Right atrium auricular region (tissue), 2 donors: ENCODE data around the gene KIF19. TPM values are rescaled to one million over a fixed set of nuclear protein-coding genes. Genes with fewer than 3 reads are reported as not detected.

Experiments
- DNase-seq: peaks from one replicate; pipeline ENCODE4 v3.0.0-alpha.2; 2019; ENCODE audit warnings: low spot score
- H3K27ac ChIP-seq, 2 donors: fragments of 200-600 bp; sonication (generic); 1 replicate in 1 of 2; 2 replicates in 1 of 2; pipeline ENCODE4 v1.5.1; 2016 to 2019
- H3K27me3 ChIP-seq, 2 donors: fragments of 200-600 bp; sonication (generic); one replicate each; pipeline versions ENCODE4 v1.5.1 to v1.6.0; 2017 to 2019
- H3K36me3 ChIP-seq: fragments of 200-600 bp; sonication (generic); one replicate; pipeline ENCODE4 v1.5.1; 2016
- H3K4me1 ChIP-seq, 2 donors: fragments of 200-600 bp; sonication (generic); one replicate each; pipeline versions ENCODE4 v1.5.1 to v1.6.0; 2017 to 2019
- H3K4me3 ChIP-seq, 2 donors: fragments of 200-600 bp; sonication (generic); 1 replicate in 1 of 2; 2 replicates in 1 of 2; pipeline ENCODE4 v1.5.1; 2017 to 2019; ENCODE audit warnings: mild to moderate bottlenecking in 1 of 2, moderate library complexity in 1 of 2
- H3K9me3 ChIP-seq, 2 donors: fragments of 200-600 bp; sonication (generic); one replicate each; pipeline ENCODE4 v1.5.1; 2019
- total RNA-seq, 2 donors: library from RNA; depleted of rRNA; stranded (reverse); fragments of >200 nt; gene quantifications; one replicate each; pipeline ENCODE4 v1.1.0, GENCODE V29; 2016
- TF ChIP-seq, protein P1 (sequence below), 2 donors: fragments of 200-600 bp; sonication (generic); IDR thresholded peaks; one replicate each; pipeline ENCODE4 v1.5.1; 2019; ENCODE audit warnings: antibody characterized with exemption in 2 of 2

The KIF19 gene
- total RNA-seq, 2 donors from 2014 or later = 0.30 TPM; not detected in 1

DNA sequence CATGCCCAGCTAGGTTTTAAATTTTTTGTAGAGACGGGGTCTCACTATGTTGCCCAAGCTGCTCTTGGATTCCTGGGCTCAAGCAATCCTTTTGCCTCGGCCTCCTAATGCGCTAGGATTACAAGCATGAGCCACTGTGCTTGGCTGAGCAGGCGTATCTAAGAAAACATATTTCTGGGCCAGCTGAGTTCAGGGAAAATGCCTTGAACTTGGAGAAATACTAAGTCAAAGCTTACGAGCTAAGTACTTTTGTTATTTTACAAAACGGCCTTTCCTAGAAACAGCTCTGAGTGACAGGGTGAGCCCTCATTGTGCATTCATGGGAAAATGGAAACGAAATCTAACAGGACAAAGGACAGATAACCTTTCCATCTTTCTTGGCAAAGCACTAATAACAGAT is 27.2 kb upstream of the KIF19 start:
- no peak for DNase-seq

GRCh38 chr17:74299226-74300009 is 26.6 kb upstream of the KIF19 start:
- Histone ChIP-seq H3K36me3 (no peaks in the 10 kb centered on the region), H3K27me3 (no peaks in the 10 kb centered on the region), H3K27ac (no peak overlapping the region), H3K4me3 (no peak overlapping the region), H3K9me3 (no peaks in the 10 kb centered on the region), H3K4me1 (peaks cover 0 to 19% of the 10 kb centered on the region in 2 donors)
- no peak for DNase-seq
- TF ChIP-seq, protein P1, sequence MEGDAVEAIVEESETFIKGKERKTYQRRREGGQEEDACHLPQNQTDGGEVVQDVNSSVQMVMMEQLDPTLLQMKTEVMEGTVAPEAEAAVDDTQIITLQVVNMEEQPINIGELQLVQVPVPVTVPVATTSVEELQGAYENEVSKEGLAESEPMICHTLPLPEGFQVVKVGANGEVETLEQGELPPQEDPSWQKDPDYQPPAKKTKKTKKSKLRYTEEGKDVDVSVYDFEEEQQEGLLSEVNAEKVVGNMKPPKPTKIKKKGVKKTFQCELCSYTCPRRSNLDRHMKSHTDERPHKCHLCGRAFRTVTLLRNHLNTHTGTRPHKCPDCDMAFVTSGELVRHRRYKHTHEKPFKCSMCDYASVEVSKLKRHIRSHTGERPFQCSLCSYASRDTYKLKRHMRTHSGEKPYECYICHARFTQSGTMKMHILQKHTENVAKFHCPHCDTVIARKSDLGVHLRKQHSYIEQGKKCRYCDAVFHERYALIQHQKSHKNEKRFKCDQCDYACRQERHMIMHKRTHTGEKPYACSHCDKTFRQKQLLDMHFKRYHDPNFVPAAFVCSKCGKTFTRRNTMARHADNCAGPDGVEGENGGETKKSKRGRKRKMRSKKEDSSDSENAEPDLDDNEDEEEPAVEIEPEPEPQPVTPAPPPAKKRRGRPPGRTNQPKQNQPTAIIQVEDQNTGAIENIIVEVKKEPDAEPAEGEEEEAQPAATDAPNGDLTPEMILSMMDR (IDR thresholded peaks at IDR 0.05) = peak in 1 of 2 donors; percentile 28

More for the DNA sequence above, 27.2 kb upstream of the KIF19 start:
- no peak overlapping the region for H3K27ac ChIP-seq
- H3K4me3 ChIP-seq = no peak overlapping the region
- no peaks in the 10 kb centered on the region for H3K9me3 ChIP-seq
- no peaks in the 10 kb centered on the region for H3K36me3 ChIP-seq
- peaks cover 0 to 19% of the 10 kb centered on the region in 2 donors for H3K4me1 ChIP-seq
- TF ChIP-seq, protein P1 (IDR thresholded peaks at IDR 0.05) = no peak
- H3K27me3 ChIP-seq = no peaks in the 10 kb centered on the region

- Histone ChIP-seq H3K27me3 (no peaks in the 10 kb centered on the region), H3K36me3 (no peaks in the 10 kb centered on the region), H3K4me1 (peaks cover 0 to 5% of the 10 kb centered on the region in 2 donors), H3K27ac (no peak overlapping the region), H3K4me3 (no peak overlapping the region), H3K9me3 (no peaks in the 10 kb centered on the region)
- no peak for DNase-seq
- TF ChIP-seq, protein P1 (IDR thresholded peaks at IDR 0.05) = no peak
Observed at GRCh38 chr17:74303305-74303704, 22.7 kb upstream of the KIF19 start.

DNA sequence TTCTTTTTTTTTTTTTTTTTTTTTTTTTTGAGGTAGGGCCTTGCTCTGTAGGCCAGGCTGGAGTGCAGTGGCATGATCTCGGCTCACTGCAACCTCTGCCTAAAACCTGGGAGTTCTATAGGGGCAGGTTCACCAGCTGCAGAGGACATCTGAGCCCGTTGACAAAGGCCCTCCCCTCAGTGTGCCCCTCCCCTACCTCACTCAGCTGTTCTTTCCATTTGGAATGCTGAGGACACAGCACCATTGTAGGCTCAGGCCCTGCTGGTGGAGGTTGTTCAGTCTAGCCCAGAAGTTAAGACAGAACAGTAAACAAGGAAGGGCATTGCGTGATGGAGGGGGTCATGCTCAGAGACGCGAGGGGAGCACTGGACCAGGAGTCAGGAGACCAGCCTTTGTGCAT is 21.8 kb upstream of the KIF19 start:
- Histone ChIP-seq H3K27ac (no peak overlapping the region), H3K4me1 (peaks cover 0 to 5% of the 10 kb centered on the region in 2 donors), H3K9me3 (no peaks in the 10 kb centered on the region), H3K27me3 (no peaks in the 10 kb centered on the region), H3K36me3 (no peaks in the 10 kb centered on the region), H3K4me3 (no peak overlapping the region)
- DNase-seq = no peak
- TF ChIP-seq, protein P1 (IDR thresholded peaks at IDR 0.05) = no peak

DNA sequence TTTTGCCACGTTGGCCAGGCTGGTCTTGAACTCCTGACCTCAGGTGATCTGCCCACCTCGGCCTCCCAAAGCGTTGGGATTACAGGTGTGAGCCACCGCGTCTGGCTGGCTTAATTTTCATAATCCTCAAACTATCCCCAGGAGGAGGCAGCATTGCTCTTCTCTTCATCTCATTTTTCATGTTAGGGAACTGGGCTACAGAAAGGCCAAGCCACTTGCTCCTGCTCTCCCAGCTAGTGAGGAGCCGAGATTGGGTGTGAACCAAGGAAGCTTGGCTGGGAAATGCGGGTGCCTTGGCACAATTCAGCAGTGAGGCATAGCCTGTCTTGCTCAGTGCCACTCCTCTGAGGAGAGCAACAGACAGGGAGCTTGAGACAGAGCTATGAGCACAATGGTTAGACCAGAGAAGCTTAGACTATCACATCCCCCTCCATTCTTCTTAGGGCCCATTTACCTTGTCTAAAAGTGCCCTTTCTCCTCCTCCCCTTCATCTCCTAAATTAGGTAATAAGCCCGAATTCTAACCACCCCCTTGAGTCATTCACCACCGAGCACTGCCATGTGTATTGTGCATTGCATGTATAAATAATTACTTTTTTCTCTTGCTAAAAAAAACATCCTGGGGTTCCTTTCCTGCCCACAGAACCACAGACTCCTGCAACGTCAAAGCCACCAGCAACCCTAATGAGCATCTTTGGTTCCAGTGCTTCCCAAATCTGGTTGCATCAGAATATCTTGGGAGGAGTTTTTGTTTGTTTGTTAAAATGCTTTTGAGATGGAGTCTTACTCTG is 20.0 kb upstream of the KIF19 start:
- Histone ChIP-seq H3K4me1 (peaks cover 0 to 5% of the 10 kb centered on the region in 2 donors), H3K4me3 (no peak overlapping the region), H3K9me3 (no peaks in the 10 kb centered on the region), H3K36me3 (no peaks in the 10 kb centered on the region), H3K27me3 (no peaks in the 10 kb centered on the region), H3K27ac (no peak overlapping the region)
- TF ChIP-seq, protein P1 (IDR thresholded peaks at IDR 0.05) = peak in 1 of 2 donors; percentile 50
- no peak for DNase-seq
